Neural progenitor cell (in vitro differentiated cells): Measurements from ENCODE around the gene GLB1L2.

Source experiments
- EZH2 ChIP-seq: fragments of 200-600 bp; sonication (generic); IDR thresholded peaks from 2 replicates; pipeline ENCODE4 v1.6.1; 2017; ENCODE audit warnings: antibody characterized with exemption, mild to moderate bottlenecking, moderate library complexity
- TF ChIP-seq, protein P1 (sequence below): fragments of 200-600 bp; sonication (generic); IDR thresholded peaks from 2 replicates; pipeline ENCODE4 v1.5.1; 2017; ENCODE audit warnings: antibody characterized with exemption, mild to moderate bottlenecking

DNA sequence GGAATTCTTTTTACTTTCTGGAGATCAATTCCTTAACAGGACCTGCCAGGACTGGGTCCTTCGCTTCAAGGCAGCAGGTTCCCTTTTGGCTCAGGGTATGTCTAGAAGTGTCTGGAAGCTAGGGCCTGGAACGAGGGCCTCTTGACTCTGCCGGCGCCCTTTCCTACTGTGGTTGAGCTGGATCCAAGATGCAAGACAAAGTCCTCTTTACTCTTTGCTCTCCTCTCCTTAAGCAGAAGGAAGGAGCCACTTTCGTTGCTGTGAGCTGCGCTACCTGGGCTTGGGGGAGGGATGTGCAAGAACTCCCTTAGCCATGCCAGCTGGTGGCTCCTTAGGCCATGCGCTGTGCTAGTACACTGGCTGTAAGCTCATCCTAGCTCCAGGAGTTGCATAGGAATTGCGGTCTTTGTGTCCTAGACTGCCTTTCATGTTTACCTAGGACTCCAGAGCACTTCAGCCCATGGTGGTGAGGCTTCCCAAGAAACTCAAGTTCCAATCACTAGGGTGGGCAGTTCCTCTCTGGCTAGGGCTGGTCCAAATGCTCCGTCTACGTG lies 18.1 kb downstream of the GLB1L2 start:
- TF ChIP-seq, protein P1, sequence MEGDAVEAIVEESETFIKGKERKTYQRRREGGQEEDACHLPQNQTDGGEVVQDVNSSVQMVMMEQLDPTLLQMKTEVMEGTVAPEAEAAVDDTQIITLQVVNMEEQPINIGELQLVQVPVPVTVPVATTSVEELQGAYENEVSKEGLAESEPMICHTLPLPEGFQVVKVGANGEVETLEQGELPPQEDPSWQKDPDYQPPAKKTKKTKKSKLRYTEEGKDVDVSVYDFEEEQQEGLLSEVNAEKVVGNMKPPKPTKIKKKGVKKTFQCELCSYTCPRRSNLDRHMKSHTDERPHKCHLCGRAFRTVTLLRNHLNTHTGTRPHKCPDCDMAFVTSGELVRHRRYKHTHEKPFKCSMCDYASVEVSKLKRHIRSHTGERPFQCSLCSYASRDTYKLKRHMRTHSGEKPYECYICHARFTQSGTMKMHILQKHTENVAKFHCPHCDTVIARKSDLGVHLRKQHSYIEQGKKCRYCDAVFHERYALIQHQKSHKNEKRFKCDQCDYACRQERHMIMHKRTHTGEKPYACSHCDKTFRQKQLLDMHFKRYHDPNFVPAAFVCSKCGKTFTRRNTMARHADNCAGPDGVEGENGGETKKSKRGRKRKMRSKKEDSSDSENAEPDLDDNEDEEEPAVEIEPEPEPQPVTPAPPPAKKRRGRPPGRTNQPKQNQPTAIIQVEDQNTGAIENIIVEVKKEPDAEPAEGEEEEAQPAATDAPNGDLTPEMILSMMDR = no peak
- no peak for TF ChIP-seq EZH2
